ENCODE results near the gene MYL3.

MYL3 gene

DNA sequence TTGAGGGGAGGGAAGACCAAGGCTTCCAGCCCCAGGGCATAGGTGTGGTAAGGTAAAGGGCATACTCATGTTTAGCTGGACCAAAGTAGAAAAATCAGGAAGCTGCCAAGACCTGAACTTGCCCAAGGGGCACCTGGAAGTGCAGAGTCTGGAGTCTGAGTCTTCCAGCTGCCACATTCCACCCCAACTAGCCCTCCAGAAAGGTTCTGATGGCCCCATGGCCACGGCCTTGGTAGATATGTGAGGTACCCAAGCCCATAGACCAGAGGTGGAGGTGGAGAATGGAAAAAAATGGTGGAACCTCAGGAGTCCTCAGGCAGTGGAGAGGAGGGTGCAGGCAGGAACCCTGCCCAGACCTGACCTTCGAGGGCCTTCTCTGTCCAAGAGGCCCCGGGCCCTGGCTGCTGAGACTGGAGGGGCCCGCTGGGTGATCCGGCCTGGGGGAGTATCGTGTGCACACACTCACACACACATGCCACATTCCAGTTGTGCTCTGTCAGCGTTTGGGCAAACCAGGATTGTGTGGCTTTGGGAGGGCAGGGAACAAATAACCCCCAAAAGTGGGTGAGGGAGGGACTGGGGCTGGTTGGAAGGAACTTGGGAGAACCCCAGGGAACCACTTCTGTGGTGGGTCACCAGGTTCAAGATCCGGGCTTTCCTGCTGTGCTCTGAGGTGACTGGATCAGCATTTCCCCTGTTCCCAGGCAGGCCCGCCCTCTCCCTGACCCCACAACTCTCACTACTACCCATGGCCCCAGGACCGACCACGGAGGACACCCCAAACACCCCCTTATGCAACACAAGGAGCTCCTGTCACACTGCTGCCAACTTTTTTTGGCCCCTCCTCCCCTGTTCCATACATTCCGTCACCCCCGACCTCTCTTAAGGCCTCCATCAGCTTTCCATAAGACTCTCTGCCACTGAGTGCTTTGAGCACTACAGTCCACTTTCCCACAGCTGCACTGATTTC is 11.6 kb downstream of the MYL3 start:
- Histone ChIP-seq H3K4me3 (replicated peaks; ENCODE audit: low read depth, low read length) (no peak overlapping the region), H3K36me3 (ENCODE audit: control insufficient read depth, insufficient read depth, low read length) (no peaks in the 10 kb centered on the region), H3K27me3 (replicated peaks; ENCODE audit: control insufficient read depth, insufficient read depth, low read length) (no peaks in the 10 kb centered on the region; the same call in 1 of the 2 replicates)
- no peak for DNase-seq (ENCODE audit: extremely low read depth, insufficient read length)
- TF ChIP-seq CTCF (IDR thresholded peaks at IDR 0.05; ENCODE audit: insufficient read depth, low read length, poor library complexity, severe bottlenecking) = no peak

DNA sequence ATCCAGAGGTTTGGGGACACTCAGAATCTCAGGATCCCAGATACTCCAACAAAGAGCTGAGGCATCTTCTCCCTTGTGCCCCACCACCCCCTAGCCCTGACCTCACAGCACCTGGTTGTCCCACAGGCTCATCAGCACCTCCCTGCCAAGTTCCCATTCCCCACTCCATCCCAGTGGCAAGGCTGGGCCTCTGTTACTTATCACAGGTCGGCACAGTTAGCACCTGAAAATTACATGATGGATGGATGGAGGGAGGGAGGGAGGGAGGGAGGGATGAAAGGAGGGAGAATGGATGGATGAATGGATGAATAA is 12.8 kb downstream of the MYL3 start:
- TF ChIP-seq CTCF (IDR thresholded peaks at IDR 0.05; ENCODE audit: insufficient read depth, low read length, poor library complexity, severe bottlenecking) = no peak
- H3K27me3 ChIP-seq (replicated peaks; ENCODE audit: control insufficient read depth, insufficient read depth, low read length) = no peaks in the 10 kb centered on the region; the same call in 1 of the 2 replicates
- H3K4me3 ChIP-seq (replicated peaks; ENCODE audit: low read depth, low read length) = no peak overlapping the region

GRCh38 chr3:46849686-46850467 is 13.4 kb downstream of the MYL3 start:
- H3K4me3 ChIP-seq (replicated peaks; ENCODE audit: low read depth, low read length) = no peak overlapping the region
- no peak for TF ChIP-seq CTCF (IDR thresholded peaks at IDR 0.05; ENCODE audit: insufficient read depth, low read length, poor library complexity, severe bottlenecking)
- no peaks in the 10 kb centered on the region for H3K36me3 ChIP-seq (ENCODE audit: control insufficient read depth, insufficient read depth, low read length)
- DNase-seq (ENCODE audit: extremely low read depth, insufficient read length) = no peak
- H3K27me3 ChIP-seq (replicated peaks; ENCODE audit: control insufficient read depth, insufficient read depth, low read length) = no peaks in the 10 kb centered on the region; the same call in 1 of the 2 replicates

More for the DNA sequence above, 12.8 kb downstream of the MYL3 start:
- DNase-seq (ENCODE audit: extremely low read depth, insufficient read length) = no peak
- no peaks in the 10 kb centered on the region for H3K36me3 ChIP-seq (ENCODE audit: control insufficient read depth, insufficient read depth, low read length)

DNA sequence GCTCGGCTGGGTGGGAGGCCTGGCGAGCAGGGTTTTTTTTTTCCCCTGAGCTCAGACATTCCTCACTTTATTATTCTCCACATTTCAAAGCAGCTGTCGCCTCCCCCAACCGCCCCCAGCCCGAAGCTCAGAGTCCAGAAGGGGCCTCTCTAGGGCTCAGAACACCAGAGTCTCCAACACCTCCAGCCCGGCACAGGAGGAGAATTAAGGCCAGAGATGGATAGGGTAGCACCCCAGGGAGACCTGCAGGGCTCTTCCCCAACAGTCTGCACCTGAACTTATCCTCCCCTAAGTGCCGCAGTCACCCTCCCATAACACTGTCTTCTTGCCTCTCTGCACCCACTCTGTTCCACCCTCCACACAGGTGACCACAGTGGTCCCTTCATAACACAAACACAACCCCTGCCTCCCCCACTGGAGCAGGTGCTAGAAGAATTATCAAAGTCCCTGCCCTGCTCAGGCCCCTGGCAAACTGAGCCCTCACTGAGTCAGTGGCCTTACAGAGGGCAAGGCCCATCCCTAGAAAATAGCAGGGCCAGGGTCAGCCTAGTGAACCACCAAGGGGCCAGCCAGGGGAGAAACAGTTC is 14.1 kb downstream of the MYL3 start:
- Histone ChIP-seq H3K4me3 (replicated peaks; ENCODE audit: low read depth, low read length) (no peak overlapping the region), H3K27me3 (replicated peaks; ENCODE audit: control insufficient read depth, insufficient read depth, low read length) (no peaks in the 10 kb centered on the region; the same call in 1 of the 2 replicates), H3K36me3 (ENCODE audit: control insufficient read depth, insufficient read depth, low read length) (no peaks in the 10 kb centered on the region)
- no peak for DNase-seq (ENCODE audit: extremely low read depth, insufficient read length)
- no peak for TF ChIP-seq CTCF (IDR thresholded peaks at IDR 0.05; ENCODE audit: insufficient read depth, low read length, poor library complexity, severe bottlenecking)

GRCh38 chr3:46848271-46849044 is 14.8 kb downstream of the MYL3 start:
- Histone ChIP-seq H3K4me3 (replicated peaks; ENCODE audit: low read depth, low read length) (no peak overlapping the region), H3K36me3 (ENCODE audit: control insufficient read depth, insufficient read depth, low read length) (no peaks in the 10 kb centered on the region), H3K27me3 (replicated peaks; ENCODE audit: control insufficient read depth, insufficient read depth, low read length) (no peaks in the 10 kb centered on the region; the same call in 1 of the 2 replicates)
- peak; percentile 61 for TF ChIP-seq CTCF (IDR thresholded peaks at IDR 0.05; ENCODE audit: insufficient read depth, low read length, poor library complexity, severe bottlenecking)
- DNase-seq (ENCODE audit: extremely low read depth, insufficient read length) = no peak

All from GM06990 (cell line).